HT-29 (cell line): ENCODE measurements around the gene ATF7. TPM values are rescaled to one million over a fixed set of nuclear protein-coding genes. Genes with fewer than 3 reads are reported as not detected.
A peak's percentile ranks its signal among the peaks of the same experiment; 100 is the strongest.
"Not testable (repeated sequence)": the region's sequence is repeated elsewhere in the genome, so short reads cannot be mapped to it uniquely, and the experiment has no call there.

Experiments used
- DNase-seq: peaks from one replicate; pipeline ENCODE4 v3.0.0-alpha.2; 2015; ENCODE audit warnings: low spot score
- total RNA-seq: library from RNA; depleted of rRNA; stranded (reverse); fragments of >200 nt; shearing (Covaris generic); gene quantifications from 2 replicates; pipeline ENCODE4 v1.2.3, GENCODE V29; 2014

ATF7 gene
- total RNA-seq, 1 experiment from 2014 or later, result 7.5 TPM

GRCh38 chr12:53627919-53628318 is 1.7 kb upstream of the ATF7 start:
- DNase-seq, result no peak

- no peak for DNase-seq
These were observed 554 bp upstream of the ATF7 start for GRCh38 chr12:53626702-53627169.

GRCh38 chr12:53625373-53625945 is 723 bp downstream of the ATF7 start:
- no peak for DNase-seq

GRCh38 chr12:53624956-53625355 is 1.2 kb downstream of the ATF7 start:
- DNase-seq, result peak; percentile 17

GRCh38 chr12:53624458-53624857 is 1.7 kb downstream of the ATF7 start:
- DNase-seq, result no peak

GRCh38 chr12:53623548-53624385 is 2.4 kb downstream of the ATF7 start:
- DNase-seq, result no peak

GRCh38 chr12:53622724-53623123 is 3.5 kb downstream of the ATF7 start:
- DNase-seq, result no peak

- DNase-seq, result no peak
These were observed 7.9 kb downstream of the ATF7 start for GRCh38 chr12:53618275-53618674.

- no peak for DNase-seq
These were observed 8.5 kb downstream of the ATF7 start for GRCh38 chr12:53617700-53618099.

- DNase-seq, result no peak
These were observed 9.2 kb downstream of the ATF7 start for GRCh38 chr12:53616950-53617349.

GRCh38 chr12:53613821-53614220 is 12.4 kb downstream of the ATF7 start:
- no peak for DNase-seq

- no peak for DNase-seq
These were observed 13.2 kb downstream of the ATF7 start for GRCh38 chr12:53612978-53613377.

GRCh38 chr12:53611304-53611703 is 14.9 kb downstream of the ATF7 start:
- no peak for DNase-seq

GRCh38 chr12:53606688-53607087 is 19.5 kb downstream of the ATF7 start:
- DNase-seq, result not testable (repeated sequence)

GRCh38 chr12:53604581-53604980 is 21.6 kb downstream of the ATF7 start:
- DNase-seq, result no peak

GRCh38 chr12:53603804-53604203 is 22.4 kb downstream of the ATF7 start:
- no peak for DNase-seq

GRCh38 chr12:53603196-53603595 is 23.0 kb downstream of the ATF7 start:
- DNase-seq, result no peak

- DNase-seq, result no peak
These were observed 23.9 kb downstream of the ATF7 start for GRCh38 chr12:53602176-53602864.

- DNase-seq, result no peak
These were observed 24.8 kb downstream of the ATF7 start for GRCh38 chr12:53601296-53601847.

- DNase-seq, result no peak
These were observed 25.5 kb downstream of the ATF7 start for GRCh38 chr12:53600490-53601295.

GRCh38 chr12:53599579-53599978 is 26.6 kb downstream of the ATF7 start:
- DNase-seq, result peak; percentile 11
